Islet of Langerhans (tissue), 1 donor: ENCODE data around the gene TNS4.

Source experiments
- FAIRE-seq: peaks from one replicate; lab custom pipeline; 2011; peaks lifted over from hg19 to GRCh38; lab: Jason Lieb, UNC

TNS4 gene

DNA sequence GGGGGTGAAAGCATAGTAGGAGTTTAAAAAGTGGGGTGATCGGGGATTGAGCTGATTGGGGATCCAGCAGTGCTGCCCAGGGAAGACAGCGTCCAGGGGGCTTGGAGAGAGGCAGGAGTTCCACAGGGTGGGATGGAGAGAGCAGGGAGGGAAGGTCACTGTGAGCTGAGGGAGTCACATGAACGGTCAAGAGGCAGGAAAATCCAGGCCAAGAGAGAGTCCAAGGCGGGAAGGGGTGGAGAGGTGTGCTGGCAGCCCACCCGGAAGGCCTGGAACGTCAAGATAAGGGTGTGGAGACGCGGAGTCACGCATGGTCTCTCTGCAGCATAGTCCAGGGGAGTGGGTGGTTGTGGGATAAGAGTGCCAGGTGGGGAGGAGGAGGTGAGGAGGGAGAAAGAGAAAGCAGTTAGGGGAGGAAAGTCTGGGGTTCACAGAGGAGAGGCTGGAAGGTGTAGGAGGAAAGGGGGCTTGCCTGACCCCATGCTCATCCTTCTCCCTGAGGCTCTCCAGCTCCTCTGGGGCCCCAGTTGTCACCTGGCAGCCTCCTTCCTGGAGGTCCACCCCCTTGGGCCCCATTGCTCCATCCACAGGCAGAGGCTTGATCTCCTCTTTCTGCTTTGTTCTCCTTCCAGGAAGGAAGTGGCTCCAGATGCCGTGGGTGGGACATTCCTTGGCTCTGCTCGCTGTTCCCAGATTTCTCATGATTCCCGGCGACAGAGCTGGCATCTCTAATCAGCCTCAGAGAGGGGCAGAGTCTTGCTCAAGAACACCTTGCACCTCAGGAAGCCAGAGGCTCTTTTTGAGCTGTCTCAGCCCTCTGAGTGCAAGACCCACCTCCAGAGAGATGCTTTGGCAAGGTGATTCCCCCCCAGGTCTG lies 35.1 kb upstream of the TNS4 start:
- no peak for FAIRE-seq

DNA sequence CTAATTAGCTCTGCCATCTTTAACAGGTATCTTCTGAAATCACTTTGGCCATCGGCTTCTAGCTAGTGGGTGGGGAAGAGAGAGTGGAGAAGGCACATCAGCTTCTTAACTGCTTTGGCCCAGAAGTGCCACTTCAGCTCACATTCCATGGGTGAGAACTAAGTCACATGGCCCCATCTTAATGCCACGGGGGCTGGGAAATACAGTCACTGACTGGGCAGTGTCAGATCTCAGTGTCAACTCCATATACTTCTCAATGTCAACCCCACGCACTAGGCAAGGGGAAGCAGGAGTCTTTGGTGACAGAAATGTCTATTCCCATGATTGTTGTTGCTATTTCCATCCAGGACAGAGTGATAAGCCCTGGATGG lies 34.5 kb upstream of the TNS4 start:
- FAIRE-seq: no peak

DNA sequence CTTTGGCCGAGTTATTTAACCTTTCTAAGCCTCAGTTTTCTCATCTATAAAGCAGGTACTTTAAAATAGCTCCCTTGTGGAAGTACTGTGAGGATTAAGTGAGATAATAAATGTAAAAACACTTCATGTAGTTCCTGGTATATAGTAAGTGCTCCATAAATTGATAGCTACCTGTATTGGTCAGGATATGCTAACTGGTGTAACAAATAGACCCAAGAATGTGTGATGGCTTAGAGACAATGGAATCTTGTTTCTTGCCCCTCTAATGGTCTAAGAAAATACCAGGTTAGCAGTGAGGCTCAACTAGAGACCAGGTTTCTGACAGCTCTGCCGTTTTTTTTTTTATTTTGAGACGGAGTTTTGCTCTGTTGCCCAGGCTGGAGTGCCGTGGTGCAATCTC lies 34.0 kb upstream of the TNS4 start:
- FAIRE-seq: no peak

GRCh38 chr17:40534371-40535189 lies 33.2 kb upstream of the TNS4 start:
- FAIRE-seq: no peak

DNA sequence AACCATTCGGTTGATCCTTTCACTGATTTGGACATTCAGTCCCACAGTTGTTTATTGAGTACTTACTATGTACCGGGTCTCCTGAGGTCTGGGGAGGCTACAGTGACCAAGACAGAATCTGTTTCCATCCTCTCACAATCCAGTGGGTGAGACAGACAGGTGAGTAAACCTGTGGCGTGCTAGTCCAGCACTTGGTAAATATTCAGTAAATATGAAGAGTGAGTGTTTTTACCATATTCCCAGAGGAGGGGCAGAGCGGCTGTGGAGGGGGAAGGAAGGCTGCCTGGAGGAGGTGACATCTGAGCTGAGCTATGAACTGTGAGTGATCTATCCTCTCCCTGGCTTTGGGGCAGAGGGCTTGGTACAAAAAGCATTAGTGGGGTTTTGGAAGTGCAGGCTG lies 32.5 kb upstream of the TNS4 start:
- FAIRE-seq: no peak

DNA sequence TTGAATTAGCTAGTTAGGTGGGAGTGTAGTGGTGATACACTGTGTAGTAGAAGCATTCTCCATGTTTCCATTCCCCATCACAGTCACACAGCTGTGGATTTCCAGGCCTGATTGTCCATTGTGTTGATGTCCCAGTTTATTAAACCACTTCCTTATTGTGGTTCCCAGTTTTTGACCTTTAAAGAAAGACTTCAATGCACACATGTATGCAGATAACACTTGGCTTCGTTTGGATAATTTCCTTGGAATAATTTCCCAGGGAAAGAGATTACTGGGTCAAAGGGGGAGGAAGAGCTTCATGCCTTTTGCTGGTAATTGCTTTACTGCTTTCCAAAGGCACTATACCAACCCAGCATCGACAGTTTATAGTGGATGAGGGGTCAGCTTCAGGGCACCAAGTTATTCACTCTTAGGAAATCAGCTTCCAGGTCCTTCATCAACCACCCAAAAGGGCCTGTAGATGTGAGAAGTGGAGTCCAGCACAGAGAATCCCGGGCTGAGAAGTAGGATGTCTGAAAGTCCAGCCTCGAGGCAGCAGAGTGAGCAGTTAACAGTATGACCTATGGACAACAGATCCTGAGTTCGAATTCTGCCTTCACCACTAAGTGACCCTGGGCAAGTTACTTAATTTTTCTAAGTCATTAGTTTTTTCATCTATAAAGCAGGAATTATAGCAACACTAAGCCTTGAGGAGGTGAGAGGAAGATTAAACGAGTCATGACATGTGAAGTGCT lies 31.3 kb upstream of the TNS4 start:
- FAIRE-seq: no peak

DNA sequence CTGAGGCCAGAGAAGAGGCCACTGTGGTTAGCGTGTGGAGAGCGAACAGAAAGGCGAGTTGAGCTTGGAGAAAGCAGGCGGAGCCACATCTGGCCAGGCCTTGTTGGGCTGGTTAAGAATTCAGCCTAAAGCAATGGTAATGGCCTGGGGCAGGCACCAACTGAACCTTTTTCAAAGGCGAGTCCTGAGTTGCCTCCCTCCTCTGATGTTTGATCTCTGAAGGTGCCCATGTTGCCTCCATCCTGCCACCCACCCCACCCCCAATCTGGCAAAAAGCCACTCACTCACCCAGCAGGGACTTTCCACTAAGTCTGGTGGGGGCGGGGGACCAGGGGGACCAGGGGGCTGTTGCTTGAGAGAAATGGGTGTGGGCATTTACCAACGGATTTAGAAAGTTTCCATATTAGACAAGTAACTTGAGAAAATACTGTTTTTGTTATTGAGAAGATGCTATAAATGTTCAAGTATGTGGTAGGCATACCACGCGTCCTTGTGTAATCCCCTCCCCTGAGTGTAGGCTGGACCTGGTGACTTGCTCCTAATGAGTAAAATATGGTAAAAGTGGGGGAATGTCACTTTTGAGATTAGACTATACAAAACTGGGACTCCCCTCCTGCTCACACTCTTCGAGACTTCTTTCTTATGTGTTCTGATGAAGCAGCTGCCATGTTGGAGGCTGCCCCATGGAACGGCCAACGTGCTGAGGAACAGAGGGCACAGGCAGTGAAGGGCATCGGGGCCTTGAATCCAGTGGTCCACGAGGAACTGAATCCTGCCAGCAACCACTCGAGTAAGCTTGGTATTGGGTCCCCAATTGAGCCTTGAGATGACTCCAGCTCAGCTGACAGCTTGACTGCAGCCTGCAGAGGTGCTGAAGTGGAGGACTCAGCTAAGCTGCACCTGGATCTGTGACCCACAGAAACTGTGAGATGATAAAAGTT lies 29.9 kb upstream of the TNS4 start:
- no peak for FAIRE-seq

- no peak for FAIRE-seq
These were observed 29.1 kb upstream of the TNS4 start for GRCh38 chr17:40530531-40530994.

DNA sequence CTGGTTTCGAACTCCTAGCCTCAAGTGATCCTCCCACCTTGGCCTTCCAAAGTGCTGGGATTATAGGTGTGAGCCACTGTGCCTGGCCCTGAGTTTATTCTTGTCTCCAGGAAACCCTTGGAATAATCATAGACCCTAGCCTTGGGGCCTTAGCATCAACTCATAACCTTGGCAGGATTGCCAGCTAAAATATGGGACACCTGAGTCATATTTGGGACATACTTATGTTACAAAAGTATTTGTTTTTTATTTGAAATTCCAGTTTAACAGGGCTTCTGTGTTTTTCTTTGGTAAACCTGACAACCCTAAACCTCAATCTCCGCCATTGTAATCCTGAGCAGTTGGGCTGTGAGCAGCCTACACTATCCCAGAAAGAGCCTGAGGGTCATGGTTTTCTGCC lies 28.6 kb upstream of the TNS4 start:
- no peak for FAIRE-seq

DNA sequence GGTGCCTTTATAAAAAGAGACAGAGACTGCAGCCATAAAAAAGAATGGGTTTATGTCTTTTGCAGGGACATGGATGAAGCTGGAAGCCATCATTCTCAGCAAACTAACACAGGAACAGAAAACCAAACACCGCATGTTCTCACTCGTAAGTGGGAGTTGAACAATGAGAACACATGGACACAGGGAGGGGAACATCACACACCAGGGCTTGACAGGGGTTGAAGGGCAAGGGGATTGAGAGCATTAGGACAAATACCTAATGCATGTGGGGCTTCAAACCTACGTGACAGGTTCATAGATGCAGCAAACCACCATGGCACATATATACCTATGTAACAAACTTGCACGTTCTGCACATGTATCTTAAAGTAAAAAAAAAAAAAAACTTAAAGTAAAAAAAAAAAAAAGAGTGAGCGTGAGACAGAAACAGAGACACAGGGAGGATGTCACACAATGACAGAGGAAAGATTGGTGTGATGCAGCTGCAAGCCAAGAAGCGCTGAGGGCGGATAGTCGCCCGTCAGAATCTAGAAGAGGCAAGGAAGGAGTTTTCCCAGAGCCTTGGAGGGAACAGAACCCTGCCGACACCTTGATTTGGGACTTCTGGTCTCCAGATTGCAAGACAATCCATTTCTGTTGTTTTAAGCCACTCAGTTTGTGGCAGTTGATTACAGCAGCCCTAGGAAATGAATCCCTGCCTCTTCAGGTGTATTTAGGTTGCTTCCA lies 27.4 kb upstream of the TNS4 start:
- no peak for FAIRE-seq

DNA sequence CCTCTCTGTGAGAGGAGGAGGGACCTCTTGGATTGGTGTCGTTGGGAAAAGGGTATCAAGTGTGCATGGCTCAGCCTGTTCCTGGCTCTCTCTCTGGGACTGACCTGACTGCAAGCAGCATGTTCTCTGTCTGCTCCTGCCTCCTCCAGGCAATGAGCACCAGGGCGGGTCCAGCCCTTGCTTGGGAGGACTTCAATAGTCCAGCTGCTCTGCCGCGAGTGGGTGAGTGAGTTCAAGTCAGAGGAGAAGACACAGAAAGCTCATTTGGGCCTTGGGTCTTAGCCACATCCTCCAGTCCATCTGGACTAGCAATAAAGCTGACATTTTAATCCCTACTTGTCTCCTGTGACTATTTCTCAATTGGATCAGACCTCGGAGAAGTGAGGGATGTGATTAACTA lies 25.2 kb upstream of the TNS4 start:
- FAIRE-seq: no peak

DNA sequence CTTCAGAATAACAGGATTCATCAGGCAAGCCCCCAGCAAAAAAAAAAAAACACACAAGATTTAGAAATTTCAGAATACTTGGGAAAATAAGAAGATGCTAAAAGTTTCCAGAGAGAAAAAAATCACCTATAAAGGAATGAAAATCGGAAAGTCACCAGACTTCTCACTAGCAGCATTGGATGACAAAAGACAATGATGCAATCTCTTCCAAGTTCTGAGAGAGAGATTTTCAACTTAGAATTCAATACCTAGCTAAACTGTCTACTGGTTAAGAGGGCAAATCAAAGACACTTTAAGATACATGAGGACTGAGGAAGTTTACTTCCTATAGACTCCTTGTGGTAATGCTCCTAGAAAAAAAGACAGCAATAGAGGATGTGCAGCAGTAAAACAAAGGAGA lies 23.9 kb upstream of the TNS4 start:
- FAIRE-seq: no peak

DNA sequence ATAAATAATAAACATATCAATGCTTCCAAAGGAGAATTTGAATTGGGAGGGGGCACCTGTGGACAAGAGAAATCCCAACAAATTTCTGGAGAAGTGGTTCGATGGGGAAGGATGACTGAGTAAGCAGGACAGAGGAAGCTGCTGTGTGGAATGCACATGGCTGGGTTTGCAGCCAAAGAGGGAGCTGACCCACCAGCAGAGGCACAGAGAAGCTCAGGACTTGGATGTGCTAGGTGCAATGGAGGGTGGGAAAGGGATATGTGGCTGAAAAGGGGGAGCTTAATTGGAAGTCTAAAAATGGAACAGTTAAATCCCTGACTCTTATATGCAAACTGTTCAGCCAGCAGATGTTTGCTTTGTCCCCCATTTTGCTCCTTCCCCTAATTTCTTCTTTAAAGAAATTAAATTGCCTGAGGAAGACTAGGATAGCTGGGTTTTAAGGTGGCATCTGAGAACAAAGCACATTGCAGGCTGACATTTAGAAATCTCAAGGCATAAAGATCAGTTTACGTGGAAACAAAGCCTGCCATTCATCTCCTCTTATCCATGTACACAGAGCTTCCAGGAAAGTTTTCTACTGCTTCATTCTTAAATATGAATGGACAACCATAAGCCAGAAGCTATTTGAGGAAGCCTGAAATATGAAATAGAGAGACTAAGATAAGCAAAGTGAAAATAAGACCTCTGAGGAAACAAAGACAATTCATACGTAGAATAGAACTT lies 23.0 kb upstream of the TNS4 start:
- no peak for FAIRE-seq

GRCh38 chr17:40522961-40523310 lies 21.5 kb upstream of the TNS4 start:
- no peak for FAIRE-seq

GRCh38 chr17:40522250-40522960 lies 21.0 kb upstream of the TNS4 start:
- no peak for FAIRE-seq

DNA sequence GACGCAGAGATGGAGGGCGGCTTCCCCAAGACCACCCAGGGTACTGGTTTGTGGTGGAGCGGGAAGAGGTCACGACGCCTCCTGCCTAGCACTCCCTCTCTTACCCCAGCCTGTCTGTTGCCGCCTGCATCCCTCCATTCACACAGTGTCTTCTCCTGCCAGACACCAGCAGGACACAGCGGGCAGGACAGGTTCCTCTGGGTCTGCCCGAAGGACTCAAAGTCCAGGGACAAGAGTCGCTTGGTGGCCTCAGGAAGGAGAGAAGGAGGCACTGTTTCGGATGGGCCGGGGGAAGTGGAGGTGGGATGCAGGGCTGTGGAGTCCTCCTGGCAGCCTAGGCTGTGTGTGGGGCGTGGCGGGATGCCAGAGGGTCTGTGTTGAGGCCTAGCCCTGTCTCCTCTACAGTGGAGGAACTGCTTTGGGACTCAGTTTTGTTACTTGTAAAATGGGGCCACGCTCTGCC lies 19.6 kb upstream of the TNS4 start:
- no peak for FAIRE-seq

DNA sequence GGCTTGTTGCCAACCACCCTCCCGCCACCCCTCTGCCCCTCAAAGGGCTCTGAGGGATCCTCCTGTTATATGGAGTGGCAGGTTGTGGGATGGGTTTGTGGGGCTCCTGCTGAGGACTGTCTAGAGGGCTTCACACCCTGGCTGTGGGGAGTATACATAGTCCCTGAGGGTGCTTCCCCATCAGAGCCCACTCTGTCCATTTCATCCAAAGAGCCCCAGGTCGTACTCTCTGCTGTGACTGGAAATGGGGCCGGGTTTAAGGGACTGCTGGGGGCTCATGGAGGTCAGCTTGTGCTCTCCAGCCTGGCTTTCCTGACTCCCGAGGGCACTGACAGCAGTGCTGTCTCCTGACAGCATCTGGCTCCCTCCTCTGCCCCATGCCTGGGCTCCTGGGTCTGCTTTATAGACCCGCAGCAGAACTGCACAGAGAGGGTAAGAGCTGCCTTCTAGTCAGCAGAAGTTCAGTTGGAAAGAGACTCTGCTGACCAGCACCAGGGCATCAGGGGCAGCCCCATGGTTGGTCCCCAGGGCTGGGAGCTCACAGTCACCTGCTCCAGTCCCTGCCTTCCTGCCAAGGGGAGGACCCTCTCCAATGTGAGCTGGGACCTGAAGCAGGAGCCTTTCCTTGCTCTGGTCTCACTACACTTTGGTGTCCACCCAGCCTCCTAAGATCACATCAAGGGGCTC lies 17.8 kb upstream of the TNS4 start:
- FAIRE-seq: no peak

- FAIRE-seq: no peak
These were observed 17.1 kb upstream of the TNS4 start for GRCh38 chr17:40518401-40519088.
